CD14-positive monocyte (primary cell): ENCODE data around the gene TMEM117. TPM values are rescaled to one million over a fixed set of nuclear protein-coding genes. Genes with fewer than 3 reads are reported as not detected.

Source experiments
- DNase-seq, 3 donors: peaks; one replicate each; pipeline ENCODE4 v3.0.0-alpha.2; 2011 to 2022
- H2AFZ ChIP-seq: 2 replicates; pipeline ENCODE4 v1.6.0; 2012; ENCODE audit warnings: mild to moderate bottlenecking, low read depth, low read length, inconsistent platforms; ENCODE audit not compliant: insufficient read depth, poor library complexity, severe bottlenecking
- H3K27ac ChIP-seq, 2 donors: 1 replicate in 1 of 2; 2 replicates in 1 of 2; pipeline ENCODE4 v1.5.1; 2012 to 2013; ENCODE audit warnings: low read length in 2 of 2, control low read depth in 1 of 2, inconsistent platforms in 1 of 2, low read depth in 1 of 2, mild to moderate bottlenecking in 1 of 2
- H3K27me3 ChIP-seq, 2 donors: one replicate each; pipeline versions ENCODE4 v1.6.0 to v1.6.1; 2011 to 2013; ENCODE audit warnings: low read length in 2 of 2; ENCODE audit not compliant: control insufficient read depth in 2 of 2, insufficient read depth in 2 of 2
- H3K36me3 ChIP-seq, 2 donors: replicated peaks in 1 of 2; 1 replicate in 1 of 2; 2 replicates in 1 of 2; pipeline versions ENCODE4 v1.5.1 to v1.6.1; 2012 to 2013; ENCODE audit warnings: low read length in 2 of 2, control low read depth in 1 of 2, inconsistent platforms in 1 of 2, mild to moderate bottlenecking in 1 of 2; ENCODE audit not compliant: insufficient read depth in 2 of 2, control insufficient read depth in 1 of 2
- H3K4me1 ChIP-seq, 2 donors: 1 replicate in 1 of 2; 2 replicates in 1 of 2; pipeline versions ENCODE4 v1.5.1 to v1.6.1; 2012 to 2013; ENCODE audit warnings: low read length in 2 of 2, control low read depth in 1 of 2, inconsistent platforms in 1 of 2, mild to moderate bottlenecking in 1 of 2, moderate library complexity in 1 of 2; ENCODE audit not compliant: insufficient read depth in 2 of 2, control insufficient read depth in 1 of 2
- H3K4me2 ChIP-seq: replicated peaks from 2 replicates; pipeline ENCODE3; 2012; ENCODE audit warnings: low read length, moderate library complexity, mild to moderate bottlenecking; ENCODE audit not compliant: poor library complexity, severe bottlenecking; ENCODE audit errors: extremely low read depth
- H3K4me3 ChIP-seq, 3 experiments: fragments of 200-600 bp in 1 of 3; sonication (generic) in 1 of 3; replicated peaks in 1 of 3; 1 replicate in 2 of 3; 2 replicates in 1 of 3; pipeline ENCODE4 v1.5.1; 2011 to 2013; ENCODE audit warnings: low read length in 3 of 3, mild to moderate bottlenecking in 3 of 3, control low read depth in 2 of 3, low read depth in 2 of 3, inconsistent platforms in 1 of 3, moderate library complexity in 1 of 3
- H3K79me2 ChIP-seq: 2 replicates; pipeline ENCODE4 v1.6.0; 2012; ENCODE audit warnings: mild to moderate bottlenecking, control low read depth, inconsistent platforms, low read length, moderate library complexity; ENCODE audit not compliant: insufficient read depth
- H3K9ac ChIP-seq: 2 replicates; pipeline ENCODE4 v1.6.0; 2017; ENCODE audit warnings: low read length, mild to moderate bottlenecking; ENCODE audit not compliant: insufficient read depth, poor library complexity, severe bottlenecking
- H3K9me3 ChIP-seq, 2 donors: replicated peaks in 1 of 2; 1 replicate in 1 of 2; 2 replicates in 1 of 2; pipeline versions ENCODE4 v1.5.1 to v1.6.1; 2012 to 2013; ENCODE audit warnings: low read length in 2 of 2, control low read depth in 1 of 2; ENCODE audit not compliant: control insufficient read depth in 1 of 2, insufficient read depth in 1 of 2
- H4K20me1 ChIP-seq: 2 replicates; pipeline ENCODE4 v1.6.0; 2012; ENCODE audit warnings: mild to moderate bottlenecking, low read length, control low read depth, moderate library complexity; ENCODE audit not compliant: insufficient read depth
- H3K27ac Mint-ChIP-seq, 7 donors: one replicate each; pipeline ENCODE4 v1.8.0; 2020; ENCODE audit warnings: mild to moderate bottlenecking in 7 of 7, mixed read lengths in 7 of 7, moderate library complexity in 6 of 7, inconsistent platforms in 2 of 7
- H3K27me3 Mint-ChIP-seq, 3 donors: one replicate each; pipeline ENCODE4 v1.8.0; 2021 to 2022; ENCODE audit warnings: low read depth in 3 of 3, mild to moderate bottlenecking in 3 of 3, mixed read lengths in 3 of 3, moderate library complexity in 3 of 3, inconsistent platforms in 1 of 3
- H3K36me3 Mint-ChIP-seq, 2 donors: one replicate each; pipeline ENCODE4 v1.8.0; 2020; ENCODE audit warnings: mixed read lengths in 2 of 2, inconsistent platforms in 1 of 2, mild to moderate bottlenecking in 1 of 2
- H3K4me1 Mint-ChIP-seq: one replicate; pipeline ENCODE4 v1.8.0; 2020; ENCODE audit warnings: mild to moderate bottlenecking, mixed read lengths
- H3K4me3 Mint-ChIP-seq, 2 donors: one replicate each; pipeline ENCODE4 v1.8.0; 2020; ENCODE audit warnings: mild to moderate bottlenecking in 2 of 2, mixed read lengths in 2 of 2, moderate library complexity in 1 of 2
- H3K9me3 Mint-ChIP-seq, 7 donors: one replicate each; pipeline ENCODE4 v1.8.0; 2020 to 2022; ENCODE audit warnings: mixed read lengths in 7 of 7, mild to moderate bottlenecking in 6 of 7, moderate library complexity in 6 of 7, inconsistent platforms in 2 of 7
- CTCF ChIP-seq: fragments of 200-600 bp; IDR thresholded peaks from one replicate; pipeline ENCODE4 v1.8.0; 2022; ENCODE audit warnings: antibody characterized with exemption, mild to moderate bottlenecking
- WGBS: methylation state at CpG from one replicate; pipeline ENCODE4 v1.1.5; 2013; ENCODE audit warnings: missing lambda C conversion rate; ENCODE audit not compliant: insufficient coverage; 5-methylcytosine and 5-hydroxymethylcytosine counted together
- intact Hi-C, 2 donors: fragments of 100-400 bp; cut with micrococcal nuclease; formaldehyde crosslinking; loops; one replicate each; pipeline versions ENCODE4 v1.15.0 to v1.15.1; 2023
- polyA plus RNA-seq, 3 donors: library from polyadenylated mRNA; depleted of rRNA in 1 of 3; unstranded in 2 of 3; stranded (reverse) in 1 of 3; fragments of 300-500 nt in 2 of 3; fragments of >200 nt in 1 of 3; fragmentation: Illumina TruSeq in 2 of 3; gene quantifications; 1 replicate in 2 of 3; 2 replicates in 1 of 3; pipeline ENCODE4 v1.2.3, GENCODE V29; 2012 to 2021

The TMEM117 gene
- polyA plus RNA-seq, 3 donors: 0.11 to 0.42 TPM; not detected in 1

- no peak overlapping the region for H3K27ac Mint-ChIP-seq
- Histone ChIP-seq H3K9me3 (no peaks in the 10 kb centered on the region), H3K4me1 (no peaks in the 10 kb centered on the region), H3K27me3 (no peaks in the 10 kb centered on the region), H2AFZ (no peak overlapping the region), H3K4me3 (no peak overlapping the region), H4K20me1 (no peaks in the 10 kb centered on the region), H3K4me2 (no peak overlapping the region), H3K79me2 (no peaks in the 10 kb centered on the region), H3K9ac (no peak overlapping the region), H3K36me3 (no peaks in the 10 kb centered on the region), H3K27ac (no peak overlapping the region)
- no peak for TF ChIP-seq CTCF
- peaks cover 0 to 11% (median 0%) of the 10 kb centered on the region in 7 donors for H3K9me3 Mint-ChIP-seq
- intact Hi-C loops: no loop called here
- no peaks in the 10 kb centered on the region for H3K4me1 Mint-ChIP-seq
- H3K36me3 Mint-ChIP-seq: no peaks in the 10 kb centered on the region
- no CpG with 5 or more reads among the region's 3 CpGs for WGBS
- H3K4me3 Mint-ChIP-seq: no peak overlapping the region
- DNase-seq: no peak
- peaks cover 0 to 7% (median 0%) of the 10 kb centered on the region in 3 donors for H3K27me3 Mint-ChIP-seq
These were observed 62.6 kb downstream of the TMEM117 start for GRCh38 chr12:43898474-43898873.

DNA sequence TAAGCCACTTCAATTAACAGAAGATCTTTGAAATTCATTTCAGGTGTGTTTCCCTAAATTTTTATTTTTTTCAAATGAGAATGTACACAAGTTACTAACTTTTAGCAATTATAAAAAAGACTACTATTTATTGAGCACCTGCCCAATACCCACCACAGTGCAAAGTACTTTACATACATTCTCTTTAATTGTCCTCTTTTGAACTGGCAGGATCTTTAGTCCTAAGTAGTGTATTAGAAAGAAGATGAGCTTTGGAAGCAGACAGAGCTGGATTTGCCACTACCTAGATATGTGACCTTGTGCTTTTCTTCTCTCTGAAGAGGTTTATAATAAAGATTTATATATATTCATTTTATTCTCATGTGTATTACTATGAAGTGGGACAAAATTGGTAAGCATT, 63.7 kb downstream of the TMEM117 start:
- TF ChIP-seq CTCF: no peak
- no peak overlapping the region for H3K27ac ChIP-seq
- no peak overlapping the region for H3K4me2 ChIP-seq
- H3K9me3 ChIP-seq: no peaks in the 10 kb centered on the region
- Mint-ChIP-seq H3K27me3 (peaks cover 0 to 7% (median 1%) of the 10 kb centered on the region in 3 donors), H3K27ac (no peak overlapping the region), H3K4me1 (no peaks in the 10 kb centered on the region), H3K4me3 (no peak overlapping the region), H3K9me3 (peaks cover 0 to 11% (median 2%) of the 10 kb centered on the region in 7 donors), H3K36me3 (no peaks in the 10 kb centered on the region)
- H3K79me2 ChIP-seq: no peaks in the 10 kb centered on the region
- H3K9ac ChIP-seq: no peak overlapping the region
- H3K27me3 ChIP-seq: no peaks in the 10 kb centered on the region
- no peak for DNase-seq
- intact Hi-C loops: no loop called here
- no peaks in the 10 kb centered on the region for H3K36me3 ChIP-seq
- H2AFZ ChIP-seq: no peak overlapping the region
- no peak overlapping the region for H3K4me3 ChIP-seq
- no peaks in the 10 kb centered on the region for H4K20me1 ChIP-seq
- no peaks in the 10 kb centered on the region for H3K4me1 ChIP-seq
